ENCODE results near the gene AGT.
"Not testable (repeated sequence)": the region's sequence is repeated elsewhere in the genome, so short reads cannot be mapped to it uniquely, and the experiment has no call there.

AGT gene

DNA sequence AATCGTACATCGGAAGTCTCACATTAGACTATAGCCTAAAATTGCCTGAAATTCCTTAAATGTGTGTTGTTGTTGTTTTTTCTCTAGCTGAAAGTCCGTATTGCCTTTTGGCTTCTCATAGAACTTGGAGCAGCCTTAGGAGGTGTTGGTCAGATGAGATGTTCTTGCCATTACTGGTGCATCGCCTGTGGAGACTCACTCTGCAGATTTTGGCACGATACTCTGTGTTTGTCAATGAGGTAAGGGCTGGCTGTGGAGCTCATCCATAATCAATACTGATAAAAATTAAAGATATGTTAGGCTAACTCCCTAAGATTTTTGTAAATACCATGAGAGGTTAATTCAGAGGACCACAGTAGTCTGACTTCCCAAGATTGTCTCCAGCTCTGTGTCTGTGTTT is 28.9 kb downstream of the AGT start:
- DNase-seq = no peak

DNA sequence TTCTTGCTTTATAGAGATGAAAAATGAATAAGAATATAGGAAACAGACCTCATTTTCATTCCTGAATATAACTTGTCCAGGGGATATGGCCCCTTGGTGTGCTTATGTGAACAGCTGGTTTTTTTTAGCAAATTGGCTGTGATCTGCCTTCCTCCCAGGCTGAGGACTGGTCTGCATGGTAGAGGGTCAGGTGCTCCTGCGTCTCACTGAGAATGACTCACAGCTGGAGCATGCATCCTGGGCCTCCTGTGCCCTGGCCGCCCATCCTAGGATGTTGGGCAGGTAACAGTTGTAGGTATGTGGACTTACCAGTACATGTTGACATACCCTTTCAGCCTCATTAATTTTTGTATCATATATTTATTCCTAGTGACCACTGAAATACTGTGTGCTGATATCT is 29.8 kb downstream of the AGT start:
- DNase-seq = no peak

DNA sequence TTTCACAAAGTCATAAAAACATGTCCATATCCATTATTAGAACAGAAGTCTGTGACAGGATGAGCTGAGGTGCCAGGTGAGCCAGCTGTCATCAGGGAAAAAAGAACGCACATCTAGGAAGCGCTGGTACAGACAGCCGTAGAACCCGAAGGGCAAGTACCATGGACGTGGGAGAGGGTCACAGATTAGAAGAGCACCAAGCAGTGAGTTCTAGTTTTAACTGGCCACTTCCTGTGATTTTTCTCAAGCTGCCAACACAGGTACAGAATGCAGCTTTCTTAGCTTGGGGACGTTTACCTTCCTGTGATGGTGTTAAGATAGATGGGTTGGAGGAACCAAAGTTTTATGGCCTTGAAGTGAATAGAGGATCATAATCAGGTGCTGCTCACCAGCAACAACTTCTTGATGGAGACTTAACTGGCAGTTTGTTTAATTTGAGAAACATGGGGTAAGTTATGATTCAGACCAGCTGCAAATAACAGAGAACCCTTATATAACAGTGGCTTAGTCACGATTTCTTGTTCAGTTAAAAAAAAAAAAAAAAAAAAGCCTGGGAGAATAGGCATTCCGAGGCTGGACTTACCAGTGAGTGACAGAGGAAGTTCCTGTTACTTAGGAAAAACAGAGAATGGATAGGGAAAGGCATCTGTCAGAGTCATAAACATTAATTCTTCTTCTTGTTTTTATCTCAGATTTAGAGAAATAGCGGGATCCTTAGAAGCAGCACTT is 30.9 kb downstream of the AGT start:
- no peak for DNase-seq

DNA sequence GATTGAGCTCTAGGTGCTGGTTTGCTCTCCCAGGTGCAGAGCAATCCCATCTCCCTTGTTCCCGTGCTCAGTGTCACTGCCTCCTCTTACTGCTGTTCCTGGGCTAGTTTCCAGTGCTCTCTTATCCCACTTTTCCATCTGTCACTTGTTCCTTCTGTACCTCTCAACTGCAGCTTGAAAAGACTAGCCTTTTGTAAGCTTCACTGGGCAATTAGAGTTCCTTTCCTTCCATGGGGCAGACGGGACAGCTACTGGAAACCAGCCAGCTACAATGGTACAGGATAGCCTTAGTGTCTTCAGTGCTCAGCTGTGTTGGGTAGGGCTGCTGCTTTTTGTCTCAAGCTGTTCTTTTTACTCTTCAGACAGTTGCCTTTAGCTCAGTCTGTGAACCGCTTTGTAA is 31.6 kb downstream of the AGT start:
- no peak for DNase-seq

DNA sequence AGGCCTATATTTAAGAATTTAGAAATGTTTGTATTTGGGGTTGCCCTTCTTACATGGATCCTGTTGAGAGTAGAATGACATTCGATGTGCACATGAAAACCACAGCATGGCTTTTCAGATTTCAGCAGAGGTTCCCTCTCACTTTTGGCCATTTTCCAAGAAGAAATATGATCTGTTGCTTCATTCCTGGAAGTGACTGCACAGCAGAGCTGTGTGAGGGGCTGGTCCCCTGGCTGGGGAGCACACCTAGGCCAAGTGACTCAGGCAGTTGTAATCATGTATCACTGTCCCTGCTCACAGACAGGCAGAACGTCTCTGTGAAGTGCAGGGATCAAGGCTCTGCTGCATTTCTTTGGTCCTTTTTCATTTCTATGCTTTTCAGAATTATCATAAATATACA is 32.3 kb downstream of the AGT start:
- DNase-seq = no peak

DNA sequence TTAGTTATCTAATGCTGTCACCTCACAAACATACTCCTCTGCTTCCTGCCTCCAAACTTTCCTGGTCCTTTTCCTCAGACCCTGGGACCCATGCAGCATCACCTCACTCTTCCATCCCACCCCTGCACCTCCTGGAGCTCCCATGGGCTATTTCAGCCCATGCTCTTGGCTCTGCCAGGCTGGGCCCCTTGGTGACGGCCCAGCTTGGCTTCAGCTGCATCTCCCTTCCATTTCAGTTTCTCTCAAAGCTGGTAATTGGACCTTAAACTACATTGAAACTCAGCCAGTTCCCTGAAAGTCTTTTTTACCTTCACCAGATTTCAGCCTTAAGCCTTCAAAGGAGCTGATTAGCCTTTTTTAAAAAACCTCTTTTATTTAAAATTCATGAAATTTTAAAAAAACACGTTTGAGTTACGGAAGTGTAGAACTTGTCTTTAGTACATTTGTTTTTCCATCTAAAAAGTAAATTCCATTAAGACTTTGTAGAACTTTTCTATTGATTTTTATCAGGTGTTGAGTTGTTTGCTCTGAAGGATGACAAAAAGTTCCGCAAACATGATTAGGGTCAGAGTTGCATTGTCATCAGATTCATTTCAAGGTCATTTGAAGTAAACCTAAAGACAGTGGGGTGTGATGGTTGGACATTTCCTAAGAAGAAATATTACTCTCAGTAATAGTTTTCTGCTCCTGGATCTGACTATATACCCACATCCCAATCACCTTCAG is 33.5 kb downstream of the AGT start:
- DNase-seq = no peak

DNA sequence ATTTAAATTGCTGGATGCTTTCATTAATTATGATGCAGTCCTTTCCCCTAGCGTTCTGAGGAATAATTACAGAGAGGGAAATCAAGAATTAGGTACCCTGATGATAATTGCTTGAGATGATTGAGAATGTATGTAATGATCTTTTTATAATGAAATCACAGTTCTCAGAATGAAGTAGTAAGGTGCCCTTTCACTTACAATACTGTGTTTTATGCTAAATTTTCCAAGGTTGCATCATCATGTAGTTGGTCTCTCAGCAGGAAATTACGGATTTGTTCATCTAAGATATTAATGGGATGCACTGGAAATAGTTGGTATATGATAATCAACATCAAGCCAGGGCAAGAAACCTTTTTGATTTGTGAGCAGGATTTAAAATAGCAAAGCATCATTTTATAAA is 34.1 kb downstream of the AGT start:
- no peak for DNase-seq

DNA sequence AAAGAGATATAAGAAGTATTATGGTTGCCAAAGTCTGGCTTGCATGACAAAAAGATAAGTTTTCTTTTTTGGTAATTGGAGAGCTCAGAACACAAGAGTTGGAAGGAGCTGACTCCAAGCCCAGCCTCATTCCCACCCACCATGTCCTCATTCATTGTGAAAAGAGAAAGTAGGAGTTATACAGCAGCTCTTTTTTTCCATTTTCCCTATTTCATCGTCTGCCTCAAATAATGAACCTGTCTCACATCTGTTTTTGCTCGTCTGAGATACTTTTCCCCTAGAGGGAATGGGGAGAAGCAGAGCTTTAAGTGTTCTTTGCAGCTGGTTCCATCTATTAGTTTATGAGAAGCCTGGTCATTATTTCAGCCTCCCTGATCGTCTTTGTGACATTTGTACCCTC is 34.7 kb downstream of the AGT start:
- no peak for DNase-seq

DNA sequence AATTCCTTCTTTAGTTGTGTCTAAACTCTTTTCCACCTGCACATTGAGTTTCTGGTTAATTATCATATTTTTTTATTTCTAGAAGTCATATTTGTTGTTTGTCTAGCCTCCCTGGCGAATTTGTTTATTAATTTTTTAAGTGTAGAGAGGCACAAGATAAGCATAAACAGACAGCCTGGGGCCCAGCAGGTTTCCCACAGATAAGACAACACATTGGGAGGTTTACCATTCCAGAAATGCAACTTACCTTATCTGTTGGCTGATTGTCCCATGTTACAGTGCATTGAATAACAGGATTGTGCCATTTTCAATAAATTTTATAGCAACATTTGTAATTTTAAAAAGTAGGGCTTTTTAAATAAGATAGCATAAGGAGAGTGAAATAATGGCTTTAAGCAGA is 36.7 kb downstream of the AGT start:
- no peak for DNase-seq

DNA sequence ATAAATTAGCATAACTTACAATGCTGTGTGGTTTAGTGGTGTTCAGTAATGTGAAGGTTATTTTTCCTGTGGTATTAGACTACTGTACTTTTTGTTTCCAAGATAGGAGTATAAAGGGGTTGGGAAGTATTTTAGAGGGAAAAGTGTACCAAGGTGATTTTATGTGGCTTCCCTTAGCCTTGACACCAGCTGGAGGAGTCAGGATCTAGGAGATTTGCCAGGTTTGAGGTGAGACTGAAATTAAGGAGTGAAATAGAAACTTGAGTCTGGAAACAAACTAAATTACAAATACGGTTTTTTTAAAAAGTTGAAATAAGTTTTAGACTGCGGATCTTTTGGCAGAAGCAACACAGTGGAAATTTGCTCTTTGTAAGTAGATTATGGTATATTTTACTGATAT is 39.3 kb downstream of the AGT start:
- no peak for DNase-seq

DNA sequence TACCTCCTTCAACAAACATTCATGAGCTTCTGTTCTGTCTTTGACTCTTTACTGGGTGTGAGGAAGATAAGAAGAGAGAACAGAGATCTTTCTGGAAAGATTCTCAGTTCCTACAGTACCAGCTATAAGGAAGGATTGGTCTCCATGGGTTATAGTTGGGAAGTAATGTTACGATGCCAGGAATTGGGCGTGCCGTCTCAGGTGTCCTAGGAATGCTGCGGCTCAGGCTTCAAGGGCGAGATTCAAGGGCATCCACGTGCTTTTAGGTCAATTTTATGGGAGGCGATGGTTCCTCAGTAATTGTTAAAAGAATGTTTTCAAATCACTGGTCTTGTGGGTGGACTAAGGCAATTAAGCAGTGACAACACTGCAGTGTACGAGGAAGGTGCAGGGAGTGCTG is 44.4 kb downstream of the AGT start:
- no peak for DNase-seq

DNA sequence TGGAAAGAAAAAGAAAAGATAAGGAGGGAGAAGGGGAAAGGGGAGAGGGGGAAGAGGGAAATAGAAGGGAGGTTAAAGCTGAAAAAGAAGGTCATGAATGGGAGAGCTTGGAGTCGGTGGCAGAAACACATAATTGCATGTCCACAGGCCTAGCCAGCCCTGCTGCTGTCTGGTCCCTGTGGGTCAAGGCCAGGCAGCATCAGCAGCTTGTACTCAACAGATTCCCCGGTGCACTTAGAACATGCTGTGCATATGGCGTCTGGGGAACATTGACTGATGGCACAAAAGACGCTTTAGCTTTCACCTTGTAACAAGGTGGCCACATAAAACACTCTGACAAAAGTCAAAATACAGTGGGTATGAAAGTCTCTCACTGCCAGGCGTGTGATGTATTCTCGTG is 45.7 kb downstream of the AGT start:
- DNase-seq = no peak

DNA sequence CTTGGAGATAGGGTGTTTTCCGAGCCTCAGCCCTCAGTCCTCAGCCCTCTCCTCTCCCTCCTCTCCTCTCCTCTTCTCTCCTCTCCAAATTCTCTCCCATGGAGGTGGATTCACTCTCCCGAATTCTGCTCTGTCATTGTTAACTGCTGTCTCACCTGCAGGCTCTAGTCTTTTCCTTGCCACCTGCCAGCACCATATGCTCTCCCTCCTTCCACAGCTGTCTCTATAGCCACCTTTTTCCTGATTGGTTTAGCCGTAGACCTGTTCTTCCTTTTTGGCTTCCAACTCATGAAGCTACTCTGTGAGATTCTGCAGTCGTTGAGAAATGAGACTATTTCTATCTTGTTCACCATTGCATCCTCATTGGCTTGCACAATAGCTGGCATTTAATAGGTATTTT is 51.9 kb downstream of the AGT start:
- no peak for DNase-seq

DNA sequence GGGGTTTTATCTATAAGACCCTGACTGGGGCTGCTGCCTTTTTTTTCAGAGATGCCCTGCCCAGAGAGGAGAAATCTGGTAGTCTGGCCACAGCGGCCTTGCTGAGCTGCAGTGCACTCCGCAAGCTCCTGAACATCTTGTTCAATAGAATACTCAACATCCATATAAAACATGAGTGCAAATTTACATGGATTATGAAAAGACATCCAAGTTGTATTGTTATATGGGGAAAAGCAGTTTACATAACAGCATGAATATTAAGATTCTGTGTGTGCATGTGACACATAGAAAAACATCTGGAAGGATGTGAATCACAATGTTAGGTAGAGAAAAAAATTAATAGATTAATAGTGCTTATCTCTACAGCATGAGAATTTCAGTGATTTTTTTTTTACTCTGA is 55.2 kb downstream of the AGT start:
- no peak for DNase-seq

DNA sequence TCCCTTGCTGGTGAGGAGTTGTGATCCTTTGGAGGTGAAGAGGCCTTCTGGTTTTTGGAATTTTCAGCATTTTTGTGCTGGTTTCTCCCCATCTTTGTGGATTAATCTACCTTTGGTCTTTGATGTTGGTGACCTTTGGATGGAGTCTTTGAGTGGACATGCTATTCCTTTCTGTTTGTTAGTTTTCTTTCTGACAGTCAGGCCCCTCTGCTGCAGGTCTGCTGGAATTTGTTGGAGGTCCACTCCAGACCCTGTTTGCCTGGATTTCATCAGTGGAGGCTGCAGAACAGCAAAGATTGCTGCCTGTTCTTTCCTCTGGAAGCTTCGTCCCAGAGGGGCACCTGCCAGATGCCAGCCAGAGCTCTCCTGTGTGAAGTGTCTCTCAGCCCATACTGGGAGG is 55.8 kb downstream of the AGT start:
- DNase-seq = not testable (repeated sequence)

DNA sequence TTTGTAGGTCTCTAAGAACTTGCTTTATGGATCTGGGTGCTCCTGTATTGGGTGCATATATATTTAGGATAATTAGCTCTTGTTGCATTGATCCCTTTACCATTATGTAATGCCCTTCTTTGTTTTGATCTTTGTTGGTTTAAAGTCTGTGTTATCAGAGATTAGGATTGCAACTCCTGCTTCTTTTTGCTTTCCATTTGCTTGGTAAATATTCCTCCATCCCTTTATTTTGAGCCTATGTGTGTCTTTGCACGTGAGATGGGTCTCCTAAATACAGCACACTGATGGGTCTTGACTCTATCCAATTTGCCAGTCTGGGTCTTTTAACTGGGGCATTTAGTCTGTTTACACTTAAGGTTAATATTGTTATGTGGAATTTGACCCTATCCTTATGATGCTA is 57.2 kb downstream of the AGT start:
- DNase-seq = not testable (repeated sequence)
